HepG2 (cell line): ENCODE data around the gene TTLL11. TPM values are rescaled to one million over a fixed set of nuclear protein-coding genes. Genes with fewer than 3 reads are reported as not detected.

ENCODE experiments used
- CEBPB ChIP-seq: IDR thresholded peaks from 2 replicates; pipeline ENCODE4 v1.6.1; 2011; ENCODE audit warnings: low read depth, low read length, improper control_type of control experiment, borderline replicate concordance
- CHCHD3 ChIP-seq: sonication (generic); formaldehyde crosslinking; IDR thresholded peaks from 2 replicates; pipeline ENCODE4 v1.8.0; 2022; ENCODE audit warnings: mild to moderate bottlenecking, missing genetic modification reagents, moderate library complexity
- ELF1 ChIP-seq: sonication (generic); formaldehyde crosslinking; IDR thresholded peaks from 2 replicates; pipeline ENCODE4 v1.4.0; 2020; ENCODE audit warnings: missing genetic modification reagents
- FOXJ3 ChIP-seq: sonication (generic); formaldehyde crosslinking; IDR thresholded peaks from 2 replicates; pipeline ENCODE4 v1.4.0; 2020; ENCODE audit warnings: missing genetic modification reagents, mild to moderate bottlenecking, borderline replicate concordance
- GATAD1 ChIP-seq: IDR thresholded peaks from 2 replicates; pipeline ENCODE4 v1.6.1; 2016; ENCODE audit warnings: missing genetic modification reagents, missing compliant biosample characterization
- HMG20B ChIP-seq: conservative IDR thresholded peaks from 2 replicates; pipeline ENCODE4 v1.6.1; 2016; ENCODE audit warnings: missing genetic modification reagents, missing compliant biosample characterization
- HNRNPH1 ChIP-seq: fragments of 200-400 bp; formaldehyde crosslinking; optimal IDR thresholded peaks from 2 replicates; pipeline ENCODE3; 2017; ENCODE audit warnings: mild to moderate bottlenecking, low read depth, low read length
- IKZF1 ChIP-seq: fragments of 450-650 bp; IDR thresholded peaks from 2 replicates; pipeline ENCODE4 v1.7.1; 2016
- KLF15 ChIP-seq: sonication (generic); formaldehyde crosslinking; IDR thresholded peaks from 2 replicates; pipeline ENCODE4 v1.8.1; 2023; ENCODE audit warnings: borderline replicate concordance, mild to moderate bottlenecking, inconsistent platforms, missing genetic modification reagents, mixed read lengths
- MLLT10 ChIP-seq: sonication (generic); formaldehyde crosslinking; IDR thresholded peaks from 2 replicates; pipeline ENCODE4 v1.4.0; 2020; ENCODE audit warnings: missing genetic modification reagents
- PCBP2 ChIP-seq: fragments of 200-400 bp; formaldehyde crosslinking; optimal IDR thresholded peaks from 2 replicates; pipeline ENCODE3; 2018; ENCODE audit warnings: low read length, low read depth; ENCODE audit not compliant: poor library complexity, severe bottlenecking
- SAFB2 ChIP-seq: sonication (generic); formaldehyde crosslinking; IDR thresholded peaks from 2 replicates; pipeline ENCODE4 v1.5.1; 2020; ENCODE audit warnings: missing genetic modification reagents, low read depth, mild to moderate bottlenecking, borderline replicate concordance
- SALL2 ChIP-seq: sonication (generic); formaldehyde crosslinking; IDR thresholded peaks from 2 replicates; pipeline ENCODE4 v1.8.1; 2023; ENCODE audit warnings: mild to moderate bottlenecking, missing genetic modification reagents, inconsistent platforms
- SIN3A ChIP-seq: IDR thresholded peaks from 2 replicates; pipeline ENCODE4 v1.6.1; 2011; ENCODE audit warnings: low read depth, mild to moderate bottlenecking, control low read depth, low read length, borderline replicate concordance
- TAF15 ChIP-seq: fragments of 200-400 bp; formaldehyde crosslinking; IDR thresholded peaks from one replicate; pipeline ENCODE4 v1.6.1; 2018; ENCODE audit warnings: mild to moderate bottlenecking, low read depth, low read length; ENCODE audit not compliant: poor library complexity, severe bottlenecking
- TBL1XR1 ChIP-seq: fragments of 150-350 bp; IDR thresholded peaks from 2 replicates; pipeline ENCODE4 v1.6.1; 2014; ENCODE audit warnings: borderline replicate concordance, low read length; ENCODE audit not compliant: partially characterized antibody
- TBP ChIP-seq: sonication (generic); formaldehyde crosslinking; IDR thresholded peaks from 2 replicates; pipeline ENCODE4 v1.5.0; 2020; ENCODE audit warnings: missing genetic modification reagents
- TGIF2 ChIP-seq: IDR thresholded peaks from 2 replicates; pipeline ENCODE4 v1.6.1; 2016; ENCODE audit warnings: control low read depth, missing compliant biosample characterization
- ZC3H13 ChIP-seq: sonication (generic); formaldehyde crosslinking; IDR thresholded peaks from 2 replicates; pipeline ENCODE4 v1.8.1; 2023; ENCODE audit warnings: mild to moderate bottlenecking, missing genetic modification reagents, moderate library complexity
- ZNF33A ChIP-seq: sonication (generic); formaldehyde crosslinking; IDR thresholded peaks from 2 replicates; pipeline ENCODE4 v1.5.1; 2020; ENCODE audit warnings: missing genetic modification reagents, mild to moderate bottlenecking, moderate library complexity, borderline replicate concordance
- ZNF496 ChIP-seq: sonication (generic); formaldehyde crosslinking; IDR thresholded peaks from 2 replicates; pipeline ENCODE4 v1.8.1; 2023; ENCODE audit warnings: mild to moderate bottlenecking, moderate library complexity, missing genetic modification reagents; ENCODE audit not compliant: insufficient replicate concordance
- ZSCAN25 ChIP-seq: sonication (generic); formaldehyde crosslinking; IDR thresholded peaks from 2 replicates; pipeline ENCODE4 v1.8.0; 2022; ENCODE audit warnings: mild to moderate bottlenecking, missing genetic modification reagents
- polyA plus RNA-seq, 8 experiments: library from polyadenylated mRNA; depleted of rRNA in 3 of 8; stranded (reverse) in 7 of 8; unstranded in 1 of 8; fragments of >200 nt; fragmentation: Illumina TruSeq in 4 of 8; extraction: Trizol in 4 of 8; gene quantifications; 2 replicates each; pipeline versions ENCODE4 v1.2.1 to v1.2.3, GENCODE V29; 2011 to 2016; ENCODE audit warnings: low read depth in 4 of 8, missing spikeins in 1 of 8, mixed read lengths in 1 of 8; ENCODE audit not compliant: insufficient read depth in 1 of 8
- total RNA-seq, 5 experiments: library from RNA; depleted of rRNA; stranded (reverse); fragments of >200 nt; fragmentation: Illumina TruSeq; extraction: Trizol; gene quantifications; 2 replicates each; pipeline ENCODE4 v1.2.3, GENCODE V29; 2016; ENCODE audit warnings: low read depth in 1 of 5
- TF ChIP-seq, protein P1 (sequence below): sonication (generic); formaldehyde crosslinking; IDR thresholded peaks from 2 replicates; pipeline ENCODE4 v1.5.0; 2020; ENCODE audit warnings: mild to moderate bottlenecking, missing genetic modification reagents
- TF ChIP-seq, protein P2 (sequence below): sonication (generic); formaldehyde crosslinking; IDR thresholded peaks from 2 replicates; pipeline ENCODE4 v1.5.0; 2020; ENCODE audit warnings: missing genetic modification reagents
- TF ChIP-seq, protein P3 (sequence below): IDR thresholded peaks from 2 replicates; pipeline ENCODE4 v1.6.1; 2016; ENCODE audit warnings: low read depth, borderline replicate concordance
- TF ChIP-seq, protein P4 (sequence below): sonication (generic); formaldehyde crosslinking; IDR thresholded peaks from 2 replicates; pipeline ENCODE4 v1.5.0; 2020; ENCODE audit warnings: missing genetic modification reagents

The TTLL11 gene
- total and polyA plus RNA-seq, 2 of the 13 experiments (the other 11 are each of a cell fraction or from before 2014, with no cell fraction given): 4.5 to 5.2 TPM

DNA sequence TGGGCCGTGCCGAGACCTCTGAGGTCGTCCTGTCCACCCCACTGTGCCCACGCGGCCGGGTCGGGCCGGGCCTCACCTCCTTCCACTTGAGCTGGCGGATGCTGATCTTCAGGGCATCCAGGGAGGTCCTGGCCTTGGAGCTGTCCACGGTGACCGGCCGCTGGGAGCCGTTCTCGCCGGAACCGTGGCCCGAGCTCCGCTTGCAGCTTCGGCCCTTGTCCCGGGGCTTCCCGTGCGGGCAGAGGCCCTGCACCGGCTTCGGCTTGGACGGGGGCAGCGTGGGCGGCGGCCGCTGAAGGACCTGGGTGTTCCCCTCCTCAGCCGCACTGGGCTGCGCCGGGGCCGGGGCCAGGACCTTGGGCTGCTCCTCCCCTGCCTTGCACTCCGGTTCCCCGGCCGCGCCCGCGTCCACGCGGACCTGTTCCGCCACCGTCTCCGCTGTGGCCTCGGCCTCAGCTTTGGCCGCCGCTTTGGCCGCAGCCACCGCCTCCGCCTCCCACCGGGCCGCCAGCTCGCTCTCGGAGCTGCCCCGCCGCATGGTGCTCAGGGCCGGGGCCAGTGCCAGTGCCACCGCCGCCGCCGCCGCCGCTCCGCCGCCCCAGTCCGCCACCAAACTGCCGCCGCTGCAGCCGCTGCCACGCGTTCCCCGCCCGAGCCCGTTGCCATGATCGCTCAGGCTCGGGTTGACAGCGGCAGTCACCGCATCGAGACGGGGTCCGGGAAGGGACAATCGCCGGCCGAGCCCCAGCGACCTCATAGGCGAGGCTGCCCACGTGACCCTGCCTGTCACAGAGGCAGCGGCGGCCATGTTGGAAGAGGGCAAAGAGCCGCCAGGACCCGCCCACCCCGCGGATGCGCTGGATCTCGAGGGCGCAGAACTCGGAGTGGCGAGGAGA is at the start of gene TTLL11 (continued):
- TF ChIP-seq, protein P1, sequence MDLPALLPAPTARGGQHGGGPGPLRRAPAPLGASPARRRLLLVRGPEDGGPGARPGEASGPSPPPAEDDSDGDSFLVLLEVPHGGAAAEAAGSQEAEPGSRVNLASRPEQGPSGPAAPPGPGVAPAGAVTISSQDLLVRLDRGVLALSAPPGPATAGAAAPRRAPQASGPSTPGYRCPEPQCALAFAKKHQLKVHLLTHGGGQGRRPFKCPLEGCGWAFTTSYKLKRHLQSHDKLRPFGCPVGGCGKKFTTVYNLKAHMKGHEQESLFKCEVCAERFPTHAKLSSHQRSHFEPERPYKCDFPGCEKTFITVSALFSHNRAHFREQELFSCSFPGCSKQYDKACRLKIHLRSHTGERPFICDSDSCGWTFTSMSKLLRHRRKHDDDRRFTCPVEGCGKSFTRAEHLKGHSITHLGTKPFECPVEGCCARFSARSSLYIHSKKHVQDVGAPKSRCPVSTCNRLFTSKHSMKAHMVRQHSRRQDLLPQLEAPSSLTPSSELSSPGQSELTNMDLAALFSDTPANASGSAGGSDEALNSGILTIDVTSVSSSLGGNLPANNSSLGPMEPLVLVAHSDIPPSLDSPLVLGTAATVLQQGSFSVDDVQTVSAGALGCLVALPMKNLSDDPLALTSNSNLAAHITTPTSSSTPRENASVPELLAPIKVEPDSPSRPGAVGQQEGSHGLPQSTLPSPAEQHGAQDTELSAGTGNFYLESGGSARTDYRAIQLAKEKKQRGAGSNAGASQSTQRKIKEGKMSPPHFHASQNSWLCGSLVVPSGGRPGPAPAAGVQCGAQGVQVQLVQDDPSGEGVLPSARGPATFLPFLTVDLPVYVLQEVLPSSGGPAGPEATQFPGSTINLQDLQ (CRISPR knock-in tag): no peak
- no peak for TF ChIP-seq IKZF1
- no peak for TF ChIP-seq MLLT10 (CRISPR knock-in tag)
- no peak for TF ChIP-seq CEBPB
- TF ChIP-seq HNRNPH1: no peak
- peak; percentile 96; the same call in 1 of the 2 replicates for TF ChIP-seq SIN3A
- TF ChIP-seq ZNF33A (CRISPR knock-in tag): no peak
- TF ChIP-seq ZC3H13 (CRISPR knock-in tag): peak; percentile 82; the same call in 1 of the 2 replicates
- TF ChIP-seq TBP: no peak
- TF ChIP-seq HMG20B (CRISPR knock-in tag): no peak
- TF ChIP-seq, protein P2, sequence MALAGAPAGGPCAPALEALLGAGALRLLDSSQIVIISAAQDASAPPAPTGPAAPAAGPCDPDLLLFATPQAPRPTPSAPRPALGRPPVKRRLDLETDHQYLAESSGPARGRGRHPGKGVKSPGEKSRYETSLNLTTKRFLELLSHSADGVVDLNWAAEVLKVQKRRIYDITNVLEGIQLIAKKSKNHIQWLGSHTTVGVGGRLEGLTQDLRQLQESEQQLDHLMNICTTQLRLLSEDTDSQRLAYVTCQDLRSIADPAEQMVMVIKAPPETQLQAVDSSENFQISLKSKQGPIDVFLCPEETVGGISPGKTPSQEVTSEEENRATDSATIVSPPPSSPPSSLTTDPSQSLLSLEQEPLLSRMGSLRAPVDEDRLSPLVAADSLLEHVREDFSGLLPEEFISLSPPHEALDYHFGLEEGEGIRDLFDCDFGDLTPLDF (CRISPR knock-in tag): no peak
- TF ChIP-seq, protein P3, sequence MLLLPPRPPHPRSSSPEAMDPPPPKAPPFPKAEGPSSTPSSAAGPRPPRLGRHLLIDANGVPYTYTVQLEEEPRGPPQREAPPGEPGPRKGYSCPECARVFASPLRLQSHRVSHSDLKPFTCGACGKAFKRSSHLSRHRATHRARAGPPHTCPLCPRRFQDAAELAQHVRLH: peak; percentile 80; the same call in 1 of the 2 replicates
- no peak for TF ChIP-seq TBL1XR1
- TF ChIP-seq ZSCAN25 (CRISPR knock-in tag): no peak
- TF ChIP-seq SALL2 (CRISPR knock-in tag): peak; percentile 98
- peak; percentile 58 for TF ChIP-seq ELF1 (CRISPR knock-in tag)
- TF ChIP-seq, protein P4, sequence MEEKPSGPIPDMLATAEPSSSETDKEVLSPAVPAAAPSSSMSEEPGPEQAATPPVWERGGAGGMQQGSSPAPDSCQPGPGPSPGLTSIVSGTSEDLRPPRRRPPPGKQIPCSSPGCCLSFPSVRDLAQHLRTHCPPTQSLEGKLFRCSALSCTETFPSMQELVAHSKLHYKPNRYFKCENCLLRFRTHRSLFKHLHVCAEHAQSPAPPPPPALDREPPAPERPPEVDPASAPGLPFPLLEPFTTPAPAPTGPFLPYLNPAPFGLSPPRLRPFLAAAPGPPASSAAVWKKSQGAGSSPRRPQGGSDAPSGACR (CRISPR knock-in tag): no peak
- peak; percentile 99 for TF ChIP-seq TGIF2 (CRISPR knock-in tag)
- TF ChIP-seq TAF15: no peak
- TF ChIP-seq CHCHD3 (CRISPR knock-in tag): no peak
- peak; percentile 82 for TF ChIP-seq SAFB2
- TF ChIP-seq PCBP2: no peak
- TF ChIP-seq FOXJ3 (CRISPR knock-in tag): no peak
- TF ChIP-seq ZNF496 (CRISPR knock-in tag): no peak
- TF ChIP-seq KLF15 (CRISPR knock-in tag): no peak
- peak; percentile 91 for TF ChIP-seq GATAD1 (CRISPR knock-in tag)
